H1 (cell line): Measurements from ENCODE around the gene RNF114. TPM values are rescaled to one million over a fixed set of nuclear protein-coding genes. Genes with fewer than 3 reads are reported as not detected.

Experiments used
- CHD7 ChIP-seq: fragments of 300-600 bp; sonication (generic); IDR thresholded peaks from 2 replicates; pipeline ENCODE4 v1.7.1; 2012; ENCODE audit warnings: low read length, moderate library complexity, mild to moderate bottlenecking, inconsistent platforms; ENCODE audit not compliant: insufficient replicate concordance
- FOSL1 ChIP-seq: IDR thresholded peaks from 2 replicates; pipeline ENCODE4 v1.6.1; 2011; ENCODE audit warnings: mild to moderate bottlenecking, low read depth, low read length, moderate library complexity; ENCODE audit not compliant: insufficient read depth
- RNF2 ChIP-seq: fragments of 200-900, 300-1000 bp; sonication (generic); IDR thresholded peaks from 2 replicates; pipeline ENCODE4 v1.7.1; 2016; ENCODE audit warnings: borderline replicate concordance, low read depth, mild to moderate bottlenecking, antibody characterized with exemption, low read length; ENCODE audit not compliant: poor library complexity, severe bottlenecking; ENCODE audit errors: missing control alignments
- polyA plus RNA-seq, 7 experiments: library from polyadenylated mRNA; depleted of rRNA in 3 of 7; stranded (reverse) in 5 of 7; unstranded in 2 of 7; fragments of >200 nt in 5 of 7; fragments of 200-250 nt in 2 of 7; gene quantifications; 1 replicate in 5 of 7; 2 replicates in 1 of 7; 4 replicates in 1 of 7; pipeline versions ENCODE4 v1.2.1 to v1.2.3, GENCODE V29; 2011 to 2013; ENCODE audit warnings: missing spikeins in 2 of 7, mixed read lengths in 2 of 7
- total RNA-seq: library from RNA; stranded (reverse); fragmentation: NEBNext Ultra II Directional; extraction: Animal tissue kit (Norgen Biotek cat#: 25700); gene quantifications from 2 replicates; pipeline ENCODE4 v1.2.1, GENCODE V29; 2021

The RNF114 gene
- total and polyA plus RNA-seq, 2 of the 8 experiments (the other 6 are each of a cell fraction or from before 2014, with no cell fraction given), result 81.7 to 89.9 TPM

DNA sequence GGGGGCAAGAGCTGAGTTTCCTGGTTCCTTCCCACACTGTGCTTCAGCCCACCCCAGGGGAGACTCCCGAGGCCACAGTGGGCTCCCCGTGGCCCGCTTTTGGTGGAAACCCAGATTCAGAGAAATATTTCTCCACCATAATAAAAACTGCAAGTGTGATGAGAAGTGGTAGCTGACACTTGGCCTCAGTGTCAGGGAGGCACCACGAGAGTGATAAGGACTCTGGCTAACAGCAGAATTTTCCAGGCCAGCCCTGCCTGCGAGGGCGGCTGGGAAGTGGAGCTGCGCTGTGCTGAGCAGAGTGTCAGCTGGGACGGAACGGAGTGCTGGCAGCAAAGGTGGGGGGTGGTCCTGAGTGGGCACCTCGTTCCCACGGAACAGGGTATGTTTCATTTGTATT is 43.4 kb upstream of the RNF114 start (continued):
- TF ChIP-seq CHD7 (no peak), FOSL1 (no peak), RNF2 (no peak)
